ENCODE data around the gene PNRC1.
A peak's percentile ranks its signal among the peaks of the same experiment; 100 is the strongest.
"Not testable (repeated sequence)": the region's sequence is repeated elsewhere in the genome, so short reads cannot be mapped to it uniquely, and the experiment has no call there.

The PNRC1 gene

GRCh38 chr6:89110284-89110683 lies 29.7 kb downstream of the PNRC1 start:
- DNase-seq (ENCODE audit: low spot score), result no peak

- DNase-seq (ENCODE audit: low spot score), result no peak
Measured at GRCh38 chr6:89111933-89112332, 31.4 kb downstream of the PNRC1 start.

- no peak for DNase-seq (ENCODE audit: low spot score)
Measured at GRCh38 chr6:89116702-89117101, 36.2 kb downstream of the PNRC1 start.

GRCh38 chr6:89117211-89118108 lies 36.9 kb downstream of the PNRC1 start, which contains the start of gene SRSF12:
Gene SRSF12, minus strand, starts transcription at chr6:89118071. Its CDS starts 184 bp downstream, at chr6:89117887.
- peak; percentile 86 for DNase-seq (ENCODE audit: low spot score)

- no peak for DNase-seq (ENCODE audit: low spot score)
Measured at GRCh38 chr6:89118931-89119330, 38.4 kb downstream of the PNRC1 start.

- DNase-seq (ENCODE audit: low spot score), result no peak
Measured at GRCh38 chr6:89120371-89120770, 39.8 kb downstream of the PNRC1 start.

- DNase-seq (ENCODE audit: low spot score), result no peak
Measured at GRCh38 chr6:89121934-89122333, 41.4 kb downstream of the PNRC1 start.

GRCh38 chr6:89122625-89123024 lies 42.1 kb downstream of the PNRC1 start:
- peak; percentile 45 for DNase-seq (ENCODE audit: low spot score)

- DNase-seq (ENCODE audit: low spot score), result not testable (repeated sequence)
Measured at GRCh38 chr6:89128256-89128671, 47.7 kb downstream of the PNRC1 start.

GRCh38 chr6:89131599-89131998 lies 51.0 kb downstream of the PNRC1 start:
- DNase-seq (ENCODE audit: low spot score), result no peak

GRCh38 chr6:89132057-89132456 lies 51.5 kb downstream of the PNRC1 start:
- no peak for DNase-seq (ENCODE audit: low spot score)

- DNase-seq (ENCODE audit: low spot score), result no peak
Measured at GRCh38 chr6:89133981-89134380, 53.4 kb downstream of the PNRC1 start.

- DNase-seq (ENCODE audit: low spot score), result no peak
Measured at GRCh38 chr6:89134723-89135122, 54.2 kb downstream of the PNRC1 start.
